Right renal cortex interstitium (tissue), 3 donors: Measurements from ENCODE around the gene CMSS1. TPM values are rescaled to one million over a fixed set of nuclear protein-coding genes. Genes with fewer than 3 reads are reported as not detected.

Experiments used
- DNase-seq, 3 donors: peaks; one replicate each; pipeline ENCODE4 v3.0.0-alpha.2; 2013; ENCODE audit warnings: low read depth in 3 of 3, low spot score in 2 of 3
- polyA plus RNA-seq, 3 donors: library from polyadenylated mRNA; unstranded; fragments of 120-200 nt; gene quantifications; one replicate each; pipeline ENCODE4 v1.2.1, GENCODE V29; 2013; ENCODE audit not compliant: insufficient read length in 3 of 3

CMSS1 gene
- polyA plus RNA-seq, 3 donors = 39.7 to 48.9 (median 46.4) TPM

DNA sequence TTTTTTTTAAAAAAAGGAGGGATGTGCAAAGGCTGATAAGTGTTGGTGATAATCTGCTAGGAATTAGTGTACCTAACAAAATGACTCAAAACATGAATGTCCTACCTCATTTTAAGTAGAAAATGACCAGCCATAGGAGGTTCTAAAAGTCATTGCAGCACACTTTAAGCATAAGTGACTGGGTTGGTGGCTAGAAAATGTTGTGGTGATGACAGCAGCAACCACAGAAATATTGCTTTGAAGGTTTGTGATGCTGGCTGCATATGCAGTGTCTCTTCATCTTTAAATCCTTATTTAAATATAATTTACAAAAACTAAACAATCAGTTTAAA lies 55.2 kb downstream of the CMSS1 start:
- DNase-seq = no peak

DNA sequence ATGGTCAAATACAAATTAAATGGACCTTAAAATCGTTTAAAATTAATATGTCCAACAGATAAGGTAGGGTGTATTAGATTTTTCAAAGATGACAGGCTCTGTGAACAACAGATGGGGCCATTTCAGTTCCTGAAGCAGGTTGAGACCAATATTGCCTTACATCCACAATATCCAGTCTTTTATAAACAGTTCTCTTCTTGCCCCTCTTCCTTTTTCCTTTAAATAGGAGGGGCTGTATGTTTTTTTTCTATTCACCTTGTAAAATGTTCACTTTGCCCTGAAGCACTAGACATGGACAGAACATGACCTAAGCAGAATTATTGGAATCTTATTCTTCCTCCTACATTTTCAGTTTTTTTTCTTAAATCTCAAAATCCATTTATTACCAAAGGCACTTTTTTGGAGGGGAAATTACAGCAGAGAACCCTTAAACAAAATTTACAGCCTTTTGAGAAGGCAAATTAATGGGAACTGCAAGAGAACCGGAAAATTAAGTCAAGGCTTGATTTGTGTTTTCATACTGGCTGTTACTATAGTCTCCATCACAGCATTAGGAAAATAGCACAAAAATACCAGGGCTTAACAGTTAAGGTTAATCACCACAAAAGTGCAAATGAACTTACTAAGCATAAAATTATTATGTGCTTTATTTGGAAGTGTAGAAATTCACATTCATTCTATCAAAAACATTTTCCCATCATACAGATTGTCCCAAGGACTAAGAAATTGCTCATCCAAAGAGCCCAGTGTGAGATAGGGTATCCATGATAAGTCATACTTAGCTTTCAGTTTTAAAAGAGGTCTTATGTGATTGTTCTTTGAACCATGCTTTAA lies 55.8 kb downstream of the CMSS1 start:
- DNase-seq = no peak

DNA sequence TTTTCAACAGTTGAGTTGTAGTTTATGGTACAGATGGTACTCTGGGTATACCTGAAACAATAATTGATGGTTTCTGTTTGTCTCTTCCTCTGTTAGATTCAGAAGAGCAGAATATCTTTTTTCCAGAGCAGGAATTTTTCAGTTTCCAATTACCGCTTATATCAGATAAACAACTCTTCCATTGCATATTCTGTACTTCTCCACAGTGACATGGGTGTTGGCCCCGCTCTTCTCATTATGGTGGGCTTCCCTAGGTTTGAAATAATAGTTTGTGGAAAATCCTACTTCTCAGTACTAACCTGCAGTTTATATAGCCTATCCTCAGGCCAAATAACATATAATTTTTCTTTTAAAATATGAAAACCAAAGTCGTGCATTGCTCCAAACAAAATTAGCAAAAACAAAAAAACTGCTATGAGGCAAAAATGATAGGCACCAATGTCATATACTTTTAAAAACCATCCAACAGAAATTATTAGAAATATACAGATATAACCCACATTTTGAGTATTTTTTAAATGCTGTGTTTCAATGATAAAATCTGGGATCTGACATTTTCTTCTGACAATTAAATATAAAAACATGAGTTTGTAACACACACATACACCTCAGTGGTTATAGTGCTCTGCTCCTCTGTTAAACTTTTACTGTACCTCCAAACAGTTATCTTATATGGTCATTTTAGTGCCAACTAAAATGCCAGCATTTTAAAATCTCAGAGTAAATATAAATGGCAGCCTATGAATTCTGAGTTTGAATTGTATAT lies 56.8 kb downstream of the CMSS1 start:
- no peak for DNase-seq

DNA sequence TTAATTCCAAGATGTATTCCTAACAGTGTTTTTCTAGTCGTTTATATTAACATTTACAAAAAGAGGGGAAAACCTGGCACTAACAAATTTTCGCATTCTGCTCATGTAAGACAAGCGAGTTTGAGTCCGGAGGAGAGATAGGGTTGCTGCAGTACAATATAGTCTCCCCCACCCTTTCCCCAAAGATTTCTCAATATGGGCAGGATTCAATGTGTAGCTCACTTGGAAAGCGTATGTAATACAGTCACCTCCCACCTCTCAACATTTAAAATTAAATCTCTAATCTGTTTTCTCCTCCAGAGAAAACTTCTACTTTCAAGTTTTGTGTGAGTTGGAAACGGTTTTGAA lies 57.9 kb downstream of the CMSS1 start:
- DNase-seq = no peak

DNA sequence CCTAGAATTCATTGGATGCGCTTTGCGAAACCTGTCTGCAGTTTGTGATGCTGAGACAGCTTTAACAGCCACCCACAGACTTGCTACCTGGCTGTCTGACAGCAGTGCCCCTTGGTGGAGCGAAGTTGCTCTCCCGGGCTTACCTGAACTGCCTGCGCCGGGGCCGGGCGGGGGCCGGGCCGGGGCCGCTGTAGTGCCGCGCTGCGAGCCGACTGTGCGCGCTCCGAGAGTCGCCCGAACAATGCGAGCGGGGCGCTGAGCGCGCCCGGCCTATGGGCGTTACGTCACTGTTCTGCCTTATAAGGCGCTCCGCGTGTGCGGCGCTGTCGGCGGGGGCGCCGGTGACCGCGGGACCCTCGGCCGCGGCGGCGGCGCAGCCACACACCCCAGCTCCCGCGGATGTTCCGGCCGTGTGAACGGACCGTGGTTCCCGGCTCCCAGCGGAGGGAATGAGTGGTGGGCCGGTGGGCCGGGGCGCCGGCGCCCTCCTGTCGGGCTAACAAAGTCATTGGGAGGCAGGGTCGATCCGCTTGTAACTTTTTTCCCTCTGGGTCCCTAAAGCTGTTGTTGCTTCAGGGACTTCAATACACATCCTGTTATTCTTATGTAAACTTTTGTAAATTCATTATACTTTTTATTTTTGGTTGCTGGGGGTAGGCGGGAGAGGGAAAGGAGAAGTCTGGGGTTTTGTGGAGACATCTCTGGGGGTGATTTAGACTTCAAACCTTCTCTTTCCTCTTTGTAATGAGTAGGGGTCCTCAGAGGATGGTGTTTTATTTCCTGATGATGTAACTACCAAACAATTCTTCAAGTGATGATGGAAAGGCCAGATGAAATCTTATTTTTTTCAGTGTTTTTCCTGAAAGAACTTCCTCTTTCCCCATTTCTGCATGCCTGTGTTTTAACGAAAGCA lies 58.5 kb downstream of the CMSS1 start:
- DNase-seq = peak in 2 of 3 donors; percentile 66 to 77

DNA sequence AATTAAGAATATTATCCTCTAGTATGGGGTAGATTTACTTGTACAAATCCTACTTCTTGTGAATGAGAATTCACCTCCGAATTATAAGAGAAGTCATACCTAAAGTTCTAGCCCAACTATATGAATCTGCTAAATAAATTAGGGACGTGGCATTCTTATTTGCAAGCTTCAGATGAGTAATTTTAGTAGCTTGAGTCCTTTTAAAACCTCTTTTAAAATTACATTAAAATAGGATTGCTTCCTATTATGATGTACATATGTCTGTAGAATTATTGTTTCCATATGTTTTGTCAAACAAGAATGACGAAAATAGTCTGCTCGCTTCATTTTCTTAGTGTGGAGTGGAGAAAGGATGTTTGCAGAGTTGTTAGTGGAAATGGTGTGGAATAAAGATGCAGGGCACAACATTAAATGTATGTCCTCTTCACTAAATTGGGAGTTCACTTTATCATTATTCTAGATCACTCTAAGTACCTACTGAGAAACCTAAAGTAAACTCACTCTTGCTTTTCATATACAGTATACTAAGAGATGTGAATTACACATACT lies 59.4 kb downstream of the CMSS1 start:
- DNase-seq = no peak

DNA sequence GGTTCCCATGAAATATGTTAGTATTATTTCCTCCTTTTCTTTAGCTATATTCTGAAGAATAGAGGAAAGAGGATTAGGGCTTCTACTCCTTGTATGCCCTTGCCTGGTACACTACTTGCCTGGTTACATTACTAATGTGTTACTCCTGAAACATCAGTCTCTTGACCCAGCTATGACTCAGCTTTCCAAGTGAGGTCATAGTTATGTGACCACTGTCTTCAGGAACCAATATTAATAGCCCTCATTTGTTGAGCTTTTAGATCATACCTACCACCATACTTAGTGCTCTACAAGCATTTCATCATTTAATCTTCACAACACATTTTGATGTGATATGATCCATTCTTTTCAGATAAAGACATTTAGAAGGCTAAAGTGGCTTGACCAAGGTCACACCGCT lies 60.3 kb downstream of the CMSS1 start:
- no peak for DNase-seq

DNA sequence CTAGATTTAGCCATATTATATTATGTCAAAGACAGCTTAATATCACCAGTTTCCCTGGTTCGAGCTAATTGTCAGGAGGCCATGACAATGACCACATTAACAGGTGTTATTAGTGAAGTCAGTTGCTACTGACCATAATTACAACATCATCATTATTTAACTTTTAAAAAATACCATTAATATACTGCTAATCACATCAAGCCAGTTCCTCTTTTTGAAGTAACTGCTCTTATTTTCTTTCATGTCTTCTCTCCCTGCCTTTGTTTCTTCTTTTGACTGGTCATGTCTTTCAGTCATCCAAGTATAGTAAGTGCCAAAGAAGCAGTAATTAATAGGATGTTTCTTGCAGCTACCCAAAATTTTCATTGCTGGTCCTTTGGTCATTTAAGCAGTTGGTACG lies 61.6 kb downstream of the CMSS1 start:
- DNase-seq = no peak

DNA sequence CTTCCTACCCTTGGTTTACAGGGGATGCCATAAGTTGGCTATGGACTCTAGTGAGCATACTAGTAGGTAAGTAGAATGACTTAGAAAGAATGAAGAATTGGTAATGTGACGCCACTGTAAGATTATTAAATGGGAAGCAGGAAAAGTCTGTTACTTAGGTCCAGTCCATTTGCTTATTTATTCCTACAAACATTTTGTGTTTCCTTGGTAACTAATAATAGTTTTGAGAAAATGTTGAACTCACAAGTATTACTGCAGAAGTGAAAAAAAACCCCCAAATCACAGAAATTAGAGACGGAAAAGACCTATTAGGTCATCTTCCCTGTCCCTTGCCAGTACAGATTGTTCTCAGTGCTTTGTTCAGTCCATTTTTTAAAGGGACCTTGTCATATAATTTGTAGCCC lies 63.5 kb downstream of the CMSS1 start:
- no peak for DNase-seq

DNA sequence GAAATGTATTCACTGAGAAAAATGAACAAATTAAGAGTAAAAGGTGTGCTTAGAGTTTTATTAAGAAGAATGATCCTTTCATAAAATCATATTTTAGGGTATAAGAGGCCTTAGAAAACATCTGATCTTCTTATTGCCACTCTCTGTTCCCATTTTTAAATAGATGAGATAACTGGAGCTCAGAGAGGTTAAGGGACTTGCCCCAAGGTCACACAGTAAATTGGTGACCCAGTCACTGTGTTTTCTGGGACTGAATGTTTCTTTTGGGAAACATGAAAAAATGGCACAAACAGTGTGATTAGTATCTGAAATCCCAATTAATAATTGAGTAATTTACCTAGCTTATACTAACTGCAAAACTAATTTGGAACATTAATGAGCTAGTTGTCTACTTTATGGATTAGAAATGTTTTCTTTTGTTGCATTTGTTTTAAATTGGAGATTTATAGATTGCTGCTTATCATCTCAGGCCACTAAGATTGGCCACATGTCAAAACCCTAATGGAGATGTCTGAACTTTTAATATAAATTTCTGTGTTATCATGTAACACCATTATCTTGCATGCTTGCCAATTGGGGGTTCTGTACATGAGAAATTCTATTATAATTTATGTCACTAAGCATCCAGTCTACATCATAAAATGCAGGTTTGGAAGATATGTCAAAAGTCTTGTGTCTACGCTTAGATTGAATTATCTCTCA lies 64.9 kb downstream of the CMSS1 start:
- DNase-seq = no peak

DNA sequence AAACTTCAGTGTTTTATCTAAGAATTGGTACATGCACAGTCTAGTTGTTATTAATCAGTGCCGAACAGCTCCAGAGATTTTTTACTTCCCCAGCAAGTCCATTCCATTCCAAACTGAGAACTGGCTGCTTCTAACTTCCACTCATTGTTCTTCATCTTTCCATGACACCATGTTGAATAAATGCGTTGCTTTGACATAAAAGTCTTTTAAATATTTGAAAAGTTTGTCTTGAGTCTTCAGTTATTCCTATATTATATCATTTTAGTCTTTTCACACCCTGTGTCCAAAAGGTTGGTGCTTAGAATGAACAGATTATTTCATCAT lies 65.4 kb downstream of the CMSS1 start:
- no peak for DNase-seq

DNA sequence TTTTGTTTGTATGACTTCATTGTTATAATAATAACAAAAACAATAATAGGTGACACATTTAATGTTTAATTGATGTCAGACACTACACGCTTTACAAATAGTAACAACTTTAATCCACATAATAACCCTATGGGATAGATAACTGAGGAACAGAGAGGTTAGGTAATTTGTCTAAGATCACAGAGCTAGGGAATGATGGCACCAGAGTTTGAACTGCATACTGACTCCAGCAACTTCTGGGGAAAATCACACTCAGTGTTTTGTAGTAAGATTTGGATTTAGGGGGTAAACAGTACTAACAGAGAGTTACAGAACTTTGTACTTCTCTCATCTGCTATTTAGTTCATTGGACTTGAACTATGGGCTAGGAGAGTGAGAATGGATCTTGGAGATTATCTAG lies 66.0 kb downstream of the CMSS1 start:
- DNase-seq = no peak

DNA sequence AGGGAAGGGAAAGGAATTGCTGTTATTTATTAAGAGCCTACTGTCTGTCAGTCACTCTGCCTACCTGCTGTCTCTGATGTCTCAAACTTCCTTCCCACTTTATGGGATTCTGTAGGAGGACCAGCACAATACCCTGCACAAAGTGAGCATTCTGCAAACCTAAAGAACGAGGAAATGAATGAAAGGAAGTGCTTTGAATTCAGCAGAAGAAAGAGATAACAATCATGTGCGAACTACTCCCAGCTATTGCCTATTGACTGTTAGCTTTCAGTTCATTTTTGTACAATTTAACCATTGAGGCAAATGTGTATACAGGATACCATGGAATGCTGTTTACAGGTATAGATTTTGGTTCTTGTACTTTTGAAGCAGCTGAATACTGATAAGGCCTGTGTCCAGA lies 66.8 kb downstream of the CMSS1 start:
- no peak for DNase-seq

DNA sequence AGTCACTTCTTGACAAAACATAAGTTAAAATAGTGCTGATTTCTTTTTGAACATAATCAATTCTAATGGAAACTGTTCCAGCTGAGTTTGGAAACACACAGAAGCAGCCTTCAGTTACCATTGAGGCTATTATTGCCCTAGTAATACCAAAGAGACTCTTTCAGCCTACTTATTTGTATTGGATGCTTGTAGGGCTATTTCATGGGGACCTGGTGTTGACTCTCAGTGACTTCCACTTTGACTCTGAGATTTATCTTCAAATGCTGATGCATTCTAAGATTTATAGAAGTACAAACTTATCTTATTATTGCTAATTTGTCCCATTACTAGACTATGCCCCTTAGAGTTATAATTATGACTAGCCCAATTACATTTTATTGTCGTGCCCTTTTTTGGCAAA lies 67.4 kb downstream of the CMSS1 start:
- no peak for DNase-seq

DNA sequence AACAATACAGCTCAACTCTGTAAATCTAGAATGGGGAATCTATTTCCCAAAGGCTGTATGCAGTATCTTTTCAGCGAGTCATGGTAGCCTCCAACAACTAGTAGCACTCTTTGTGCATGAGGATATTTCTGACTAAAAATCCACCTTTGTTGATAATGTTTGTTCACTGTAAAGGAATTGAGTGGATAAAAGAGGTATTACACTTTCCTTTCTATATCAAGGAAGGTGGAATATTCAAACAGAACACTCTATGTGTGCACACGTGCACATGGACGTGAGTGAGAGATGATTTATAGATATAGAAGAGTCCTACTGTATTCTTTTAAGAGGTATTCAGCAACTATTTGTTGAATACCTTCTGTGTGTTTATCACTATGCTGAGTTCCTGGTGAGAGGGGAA lies 68.2 kb downstream of the CMSS1 start:
- no peak for DNase-seq

DNA sequence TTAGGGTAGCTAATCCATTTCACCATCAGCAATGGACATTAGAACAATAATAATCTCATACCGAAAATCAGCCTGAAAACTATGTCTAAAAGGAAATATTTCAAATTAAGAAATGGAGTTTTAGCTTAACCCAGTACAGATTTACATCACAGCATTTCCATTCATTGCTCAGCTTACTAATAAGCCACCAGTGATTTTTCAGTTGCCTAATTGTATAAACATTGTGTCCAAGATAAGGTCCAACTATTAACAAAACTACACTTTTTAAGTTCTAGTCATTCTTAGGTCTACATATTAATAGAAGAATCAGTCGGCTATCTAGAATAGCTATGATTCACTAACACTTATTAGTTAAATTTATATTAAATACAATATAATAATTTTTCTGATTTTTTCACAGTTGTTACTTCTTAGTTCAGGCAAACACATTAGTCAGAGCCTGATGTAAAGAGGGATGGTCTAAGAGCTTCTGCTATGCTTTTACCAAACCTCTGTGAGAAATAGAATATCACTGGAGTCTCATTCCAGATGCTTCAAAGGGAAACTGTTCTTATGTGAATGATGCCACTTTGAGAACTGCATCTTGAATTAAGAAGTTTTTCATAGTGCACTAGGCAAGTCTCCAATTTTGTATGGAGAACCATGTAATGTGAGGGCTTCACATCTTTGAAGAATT lies 74.1 kb downstream of the CMSS1 start:
- no peak for DNase-seq

DNA sequence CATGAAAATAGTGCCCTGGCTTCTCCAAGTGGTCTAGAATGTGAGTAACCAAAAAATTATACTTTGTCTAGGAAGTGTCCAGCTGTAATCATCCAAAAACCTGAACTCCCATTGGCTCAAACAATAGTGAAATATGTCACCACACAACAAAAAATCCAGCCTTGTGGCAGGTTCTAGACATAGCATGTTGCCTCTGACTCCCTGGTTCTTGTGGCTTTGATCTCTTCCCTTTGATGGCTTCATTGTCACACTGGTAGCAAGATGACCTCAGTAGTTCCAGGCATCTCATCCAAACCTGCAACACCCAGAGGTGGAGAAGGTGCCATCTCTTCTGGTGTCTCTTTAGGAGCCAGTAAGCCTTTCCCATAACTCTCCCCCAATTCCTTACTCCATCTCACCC lies 74.7 kb downstream of the CMSS1 start:
- DNase-seq = no peak

DNA sequence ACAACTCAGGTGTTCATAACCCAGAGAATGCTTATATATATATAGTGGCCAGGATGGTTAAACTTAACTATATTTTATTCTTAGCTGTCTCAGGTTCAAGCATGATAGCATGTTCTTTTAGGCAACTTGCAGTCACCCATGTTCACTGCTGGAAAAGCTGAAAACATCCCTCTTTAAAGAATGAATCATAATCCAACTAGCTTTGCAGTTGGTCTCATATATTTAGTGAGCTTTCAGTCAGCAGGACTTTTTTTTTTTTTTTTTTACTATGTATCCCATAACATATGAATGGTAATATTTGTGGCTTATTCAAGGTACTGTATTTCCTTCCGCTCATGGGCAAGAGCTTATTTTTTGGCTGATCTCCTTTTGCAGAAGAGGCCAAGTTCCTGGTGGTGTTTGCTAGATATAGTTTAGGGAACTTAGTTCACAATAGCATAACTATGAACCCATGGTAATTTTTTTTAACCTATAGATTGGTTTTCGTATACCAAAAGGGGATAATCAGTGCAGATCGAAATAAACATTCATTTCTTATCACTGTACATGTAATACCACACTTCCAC lies 77.6 kb downstream of the CMSS1 start:
- DNase-seq = no peak

DNA sequence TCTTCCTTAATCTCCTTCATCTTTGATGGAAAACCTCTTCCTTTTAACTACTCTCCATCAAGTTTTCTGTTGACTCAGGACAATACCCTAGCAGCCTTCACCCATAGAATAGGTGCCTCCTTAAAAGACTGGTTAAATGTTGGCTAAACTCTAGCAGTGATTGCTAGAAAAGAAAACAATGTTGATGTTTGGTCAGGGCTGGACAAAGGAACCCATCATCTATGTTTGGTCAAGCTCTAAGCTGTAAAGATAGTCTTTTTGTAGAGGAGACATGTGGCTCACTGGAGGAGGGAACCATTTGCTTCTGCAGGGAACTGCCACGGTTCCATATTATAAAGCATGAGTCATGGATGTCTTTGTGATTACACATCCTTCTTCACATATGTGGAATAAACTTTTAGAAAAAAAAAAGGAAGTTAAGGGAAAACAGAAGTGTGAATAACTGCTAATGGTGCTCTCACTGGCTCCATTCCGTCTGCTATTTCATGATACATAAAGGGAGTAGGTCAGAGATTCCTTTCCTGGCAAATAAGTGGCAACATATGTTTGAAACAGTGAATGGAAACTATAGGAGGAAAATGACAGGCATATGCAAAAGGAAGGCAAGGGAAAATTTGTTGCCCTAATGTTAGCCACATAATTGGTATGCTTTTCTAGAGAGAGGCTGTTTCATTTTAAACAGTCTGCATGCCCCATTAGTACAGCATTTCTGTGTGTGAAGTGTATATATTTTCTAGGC lies 78.2 kb downstream of the CMSS1 start:
- DNase-seq = no peak
